ENCODE measurements around the gene PRDM9.
"Not testable (repeated sequence)": the region's sequence is repeated elsewhere in the genome, so short reads cannot be mapped to it uniquely, and the experiment has no call there.

Gene PRDM9

DNA sequence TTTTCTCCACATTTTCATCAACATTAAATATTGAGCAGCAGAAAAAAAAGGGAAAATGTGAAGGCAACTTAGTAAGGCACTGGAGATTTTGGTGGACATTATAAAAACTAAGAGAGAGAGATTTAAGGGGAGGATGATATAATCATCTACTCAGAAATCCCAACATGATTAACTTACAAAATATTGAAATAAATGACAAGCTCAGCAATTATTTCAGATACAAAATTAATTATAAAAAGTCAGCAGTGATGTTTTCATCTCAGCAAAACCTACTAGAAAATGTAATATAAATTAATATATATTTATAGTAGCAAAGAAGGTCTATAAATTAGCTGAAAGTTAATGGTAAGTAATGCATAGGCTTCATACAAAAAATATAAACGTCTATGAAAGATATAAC lies 30.8 kb upstream of the PRDM9 start:
- H3K36me3 ChIP-seq (ENCODE audit: insufficient read depth), result no peaks in the 10 kb centered on the region
- no peak overlapping the region for H3K4me2 ChIP-seq
- H3K9ac ChIP-seq, result no peak overlapping the region
- H4K20me1 ChIP-seq (ENCODE audit: insufficient read depth), result no peaks in the 10 kb centered on the region
- TF ChIP-seq, protein P1, sequence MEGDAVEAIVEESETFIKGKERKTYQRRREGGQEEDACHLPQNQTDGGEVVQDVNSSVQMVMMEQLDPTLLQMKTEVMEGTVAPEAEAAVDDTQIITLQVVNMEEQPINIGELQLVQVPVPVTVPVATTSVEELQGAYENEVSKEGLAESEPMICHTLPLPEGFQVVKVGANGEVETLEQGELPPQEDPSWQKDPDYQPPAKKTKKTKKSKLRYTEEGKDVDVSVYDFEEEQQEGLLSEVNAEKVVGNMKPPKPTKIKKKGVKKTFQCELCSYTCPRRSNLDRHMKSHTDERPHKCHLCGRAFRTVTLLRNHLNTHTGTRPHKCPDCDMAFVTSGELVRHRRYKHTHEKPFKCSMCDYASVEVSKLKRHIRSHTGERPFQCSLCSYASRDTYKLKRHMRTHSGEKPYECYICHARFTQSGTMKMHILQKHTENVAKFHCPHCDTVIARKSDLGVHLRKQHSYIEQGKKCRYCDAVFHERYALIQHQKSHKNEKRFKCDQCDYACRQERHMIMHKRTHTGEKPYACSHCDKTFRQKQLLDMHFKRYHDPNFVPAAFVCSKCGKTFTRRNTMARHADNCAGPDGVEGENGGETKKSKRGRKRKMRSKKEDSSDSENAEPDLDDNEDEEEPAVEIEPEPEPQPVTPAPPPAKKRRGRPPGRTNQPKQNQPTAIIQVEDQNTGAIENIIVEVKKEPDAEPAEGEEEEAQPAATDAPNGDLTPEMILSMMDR (conservative IDR thresholded peaks at IDR 0.05; ENCODE audit: low read depth, low read length), result no peak
- H3K79me2 ChIP-seq (ENCODE audit: insufficient read depth, low read depth), result no peaks in the 10 kb centered on the region
- no peak overlapping the region for H3K4me3 ChIP-seq (IDR thresholded peaks at IDR 0.05; ENCODE audit: insufficient read depth, low read depth, low read length)
- peaks cover 21% of the 10 kb centered on the region for H3K4me1 ChIP-seq (ENCODE audit: low read depth, poor library complexity, severe bottlenecking)
- no peaks in the 10 kb centered on the region for H3K27me3 ChIP-seq (ENCODE audit: insufficient read depth, low read depth)
- H2AFZ ChIP-seq (ENCODE audit: low read depth), result no peak overlapping the region
- no peak overlapping the region for H3K27ac ChIP-seq

DNA sequence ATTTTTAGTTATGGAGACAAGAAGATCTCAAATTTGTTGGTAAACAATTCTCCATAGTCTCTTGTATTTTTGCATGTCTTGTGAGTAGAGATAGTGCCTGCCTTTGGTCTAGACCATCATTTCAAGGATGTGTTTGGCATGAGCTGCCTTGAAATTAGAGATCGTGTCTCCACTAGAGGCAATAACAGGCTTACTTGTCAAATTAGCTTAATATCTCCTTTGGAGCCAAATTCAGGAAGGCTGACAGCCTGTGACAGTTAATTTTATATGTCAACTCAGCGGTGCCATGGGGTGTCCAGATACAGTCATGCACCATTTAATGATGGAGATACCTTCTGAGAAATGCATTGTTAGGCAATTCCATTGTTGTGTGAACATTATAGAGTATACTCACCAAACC lies 24.8 kb upstream of the PRDM9 start:
- Histone ChIP-seq H3K27ac (no peak overlapping the region), H3K4me3 (IDR thresholded peaks at IDR 0.05; ENCODE audit: insufficient read depth, low read depth, low read length) (no peak overlapping the region), H3K27me3 (ENCODE audit: insufficient read depth, low read depth) (no peaks in the 10 kb centered on the region), H3K79me2 (ENCODE audit: insufficient read depth, low read depth) (no peaks in the 10 kb centered on the region), H3K4me2 (no peak overlapping the region), H3K36me3 (ENCODE audit: insufficient read depth) (no peaks in the 10 kb centered on the region), H4K20me1 (ENCODE audit: insufficient read depth) (no peaks in the 10 kb centered on the region), H2AFZ (ENCODE audit: low read depth) (no peak overlapping the region), H3K4me1 (ENCODE audit: low read depth, poor library complexity, severe bottlenecking) (no peaks in the 10 kb centered on the region), H3K9ac (no peak overlapping the region)
- TF ChIP-seq, protein P1 (conservative IDR thresholded peaks at IDR 0.05; ENCODE audit: low read depth, low read length), result no peak

DNA sequence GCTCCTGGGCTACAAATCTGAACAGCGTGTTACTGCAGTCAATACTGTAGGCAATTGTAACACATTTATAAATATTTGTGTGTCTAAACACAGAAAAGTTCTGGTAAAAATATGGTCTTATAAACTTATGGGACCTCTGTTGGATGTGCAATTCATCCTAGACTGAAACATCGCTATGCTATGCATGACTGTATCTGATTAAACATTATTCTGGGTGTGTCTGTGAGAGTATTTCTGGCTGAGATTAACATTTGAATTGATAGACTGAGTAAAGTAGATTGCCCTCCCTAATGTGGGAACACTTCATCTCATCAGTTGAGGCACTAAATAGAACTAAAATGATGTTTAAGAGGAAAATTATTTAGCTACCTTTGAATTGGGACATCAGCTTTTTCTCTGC lies 24.3 kb upstream of the PRDM9 start:
- Histone ChIP-seq H2AFZ (ENCODE audit: low read depth) (no peak overlapping the region), H3K27ac (no peak overlapping the region), H3K9ac (no peak overlapping the region), H3K4me2 (no peak overlapping the region), H3K4me1 (ENCODE audit: low read depth, poor library complexity, severe bottlenecking) (no peaks in the 10 kb centered on the region), H3K4me3 (IDR thresholded peaks at IDR 0.05; ENCODE audit: insufficient read depth, low read depth, low read length) (no peak overlapping the region), H3K36me3 (ENCODE audit: insufficient read depth) (no peaks in the 10 kb centered on the region), H3K79me2 (ENCODE audit: insufficient read depth, low read depth) (no peaks in the 10 kb centered on the region), H4K20me1 (ENCODE audit: insufficient read depth) (no peaks in the 10 kb centered on the region), H3K27me3 (ENCODE audit: insufficient read depth, low read depth) (no peaks in the 10 kb centered on the region)
- TF ChIP-seq, protein P1 (conservative IDR thresholded peaks at IDR 0.05; ENCODE audit: low read depth, low read length), result no peak

DNA sequence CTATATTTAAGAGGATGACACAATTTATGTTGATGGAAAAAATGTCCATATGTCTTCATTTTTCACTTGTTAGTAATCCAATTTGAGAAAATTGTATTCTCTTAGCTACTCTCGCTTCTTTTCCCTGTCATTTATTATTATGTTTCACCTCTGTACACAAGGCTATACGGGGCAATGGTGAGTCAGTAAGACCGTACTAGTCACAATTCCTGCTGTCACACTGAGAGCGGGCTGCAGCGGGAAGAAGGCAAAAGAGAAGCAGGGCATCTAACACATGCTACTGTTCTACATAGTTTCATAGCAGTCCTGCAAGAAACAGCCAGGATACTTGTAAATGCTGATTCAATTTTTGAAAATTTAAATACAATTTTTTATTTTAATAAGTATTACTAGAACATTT lies 23.3 kb upstream of the PRDM9 start:
- Histone ChIP-seq H3K9ac (no peak overlapping the region), H3K27ac (no peak overlapping the region), H2AFZ (ENCODE audit: low read depth) (no peak overlapping the region), H4K20me1 (ENCODE audit: insufficient read depth) (no peaks in the 10 kb centered on the region), H3K4me2 (no peak overlapping the region), H3K4me3 (IDR thresholded peaks at IDR 0.05; ENCODE audit: insufficient read depth, low read depth, low read length) (no peak overlapping the region), H3K27me3 (ENCODE audit: insufficient read depth, low read depth) (no peaks in the 10 kb centered on the region), H3K36me3 (ENCODE audit: insufficient read depth) (no peaks in the 10 kb centered on the region), H3K79me2 (ENCODE audit: insufficient read depth, low read depth) (no peaks in the 10 kb centered on the region), H3K4me1 (ENCODE audit: low read depth, poor library complexity, severe bottlenecking) (no peaks in the 10 kb centered on the region)
- TF ChIP-seq, protein P1 (conservative IDR thresholded peaks at IDR 0.05; ENCODE audit: low read depth, low read length), result no peak

DNA sequence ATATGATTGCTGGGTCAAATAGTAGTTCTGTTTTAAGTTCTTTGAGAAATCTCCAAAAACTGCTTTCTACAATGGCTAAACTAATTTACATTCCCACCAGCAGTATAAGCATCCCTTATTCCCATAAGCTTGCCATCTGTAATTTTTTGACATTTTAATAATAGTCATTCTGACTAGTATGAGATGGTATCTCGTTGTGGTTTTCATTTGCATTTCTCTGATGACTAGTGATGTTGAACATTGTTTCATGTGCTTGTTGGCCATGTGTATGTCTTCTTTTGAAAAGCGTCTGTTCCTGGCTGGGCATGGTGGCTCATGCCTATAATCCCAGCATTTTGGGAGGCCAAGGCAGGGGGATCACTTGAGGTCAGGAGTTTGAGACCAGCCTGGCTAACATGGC lies 21.2 kb upstream of the PRDM9 start:
- H3K27ac ChIP-seq; H3K9ac ChIP-seq; H3K27me3 ChIP-seq (ENCODE audit: insufficient read depth, low read depth); H3K4me3 ChIP-seq (IDR thresholded peaks at IDR 0.05; ENCODE audit: insufficient read depth, low read depth, low read length); H3K36me3 ChIP-seq (ENCODE audit: insufficient read depth); H4K20me1 ChIP-seq (ENCODE audit: insufficient read depth); H3K4me2 ChIP-seq; H3K4me1 ChIP-seq (ENCODE audit: low read depth, poor library complexity, severe bottlenecking); H2AFZ ChIP-seq (ENCODE audit: low read depth); H3K79me2 ChIP-seq (ENCODE audit: insufficient read depth, low read depth): not testable (repeated sequence)
